HEK293 (cell line): ENCODE measurements around the gene MOGAT3.

Experiments used
- CTCF ChIA-PET: fragments of 350-600 bp; formaldehyde crosslinking; extraction: SDS; loops from one replicate; lab custom pipeline; 2021; ENCODE audit warnings: antibody characterized with exemption; lab: Yijun Ruan, JAX
- POLR2A ChIA-PET: fragments of 300-600 bp; formaldehyde crosslinking; extraction: SDS; loops from one replicate; lab custom pipeline; 2020; ENCODE audit warnings: antibody characterized with exemption, inconsistent platforms; lab: Yijun Ruan, JAX
- H3K27ac ChIP-seq: fragments of 200-500 bp; sonication (Bioruptor generic); 2 replicates; pipeline ENCODE4 v1.5.1; 2014; ENCODE audit warnings: low read depth, low read length, control low read depth, inconsistent platforms; ENCODE audit errors: extremely low read depth
- H3K36me3 ChIP-seq, 2 experiments: fragments of 200-500 bp in 1 of 2; sonication (Bioruptor generic) in 1 of 2; 1 replicate in 1 of 2; 2 replicates in 1 of 2; pipeline ENCODE4 v1.5.1; 2014 to 2017; ENCODE audit warnings: inconsistent platforms in 2 of 2, low read length in 2 of 2; ENCODE audit not compliant: control insufficient read depth in 2 of 2, insufficient read depth in 1 of 2
- H3K4me1 ChIP-seq: fragments of 200-500 bp; sonication (Bioruptor generic); 2 replicates; pipeline ENCODE4 v1.5.1; 2014; ENCODE audit warnings: mild to moderate bottlenecking, low read length, inconsistent platforms; ENCODE audit not compliant: control insufficient read depth, insufficient read depth
- H3K4me3 ChIP-seq: 2 replicates; pipeline ENCODE4 v1.5.1; 2011; ENCODE audit warnings: low read depth, mild to moderate bottlenecking, control low read depth, low read length, moderate library complexity
- H3K9me3 ChIP-seq: fragments of 200-500 bp; sonication (Bioruptor generic); 2 replicates; pipeline ENCODE4 v1.5.1; 2014; ENCODE audit warnings: low read depth, low read length, inconsistent platforms; ENCODE audit not compliant: control insufficient read depth, insufficient read depth
- KLF16 ChIP-seq: fragments of 450-650 bp; formaldehyde crosslinking; IDR thresholded peaks from 2 replicates; pipeline ENCODE4 v1.5.1; 2017; ENCODE audit warnings: missing biosample characterization, missing genetic modification characterization
- MZF1 ChIP-seq: fragments of 450-650 bp; formaldehyde crosslinking; IDR thresholded peaks from 2 replicates; pipeline ENCODE4 v1.5.1; 2017; ENCODE audit warnings: missing biosample characterization, missing genetic modification characterization, borderline replicate concordance
- ZNF138 ChIP-seq: fragments of 450-650 bp; formaldehyde crosslinking; IDR thresholded peaks from 2 replicates; pipeline ENCODE4 v1.5.1; 2016; ENCODE audit warnings: missing biosample characterization, missing genetic modification characterization, borderline replicate concordance
- ZNF558 ChIP-seq: fragments of 450-650 bp; formaldehyde crosslinking; IDR thresholded peaks from 2 replicates; pipeline ENCODE4 v1.5.1; 2016; ENCODE audit warnings: missing biosample characterization, missing genetic modification characterization
- ZNF660 ChIP-seq: fragments of 450-650 bp; IDR thresholded peaks from 2 replicates; pipeline ENCODE4 v1.5.1; 2018; ENCODE audit warnings: missing biosample characterization, mild to moderate bottlenecking, missing genetic modification characterization
- ZNF837 ChIP-seq: fragments of 450-650 bp; formaldehyde crosslinking; IDR thresholded peaks from 2 replicates; pipeline ENCODE4 v1.5.1; 2016; ENCODE audit warnings: missing biosample characterization, missing genetic modification characterization
- TF ChIP-seq, protein P1 (sequence below): fragments of 450-650 bp; formaldehyde crosslinking; IDR thresholded peaks from 2 replicates; pipeline ENCODE4 v1.5.1; 2016; ENCODE audit warnings: missing biosample characterization, missing genetic modification characterization, low read depth
- TF ChIP-seq, protein P2 (sequence below): fragments of 450-650 bp; formaldehyde crosslinking; IDR thresholded peaks from 2 replicates; pipeline ENCODE4 v1.5.1; 2017; ENCODE audit warnings: missing biosample characterization, missing genetic modification characterization

MOGAT3 gene

DNA sequence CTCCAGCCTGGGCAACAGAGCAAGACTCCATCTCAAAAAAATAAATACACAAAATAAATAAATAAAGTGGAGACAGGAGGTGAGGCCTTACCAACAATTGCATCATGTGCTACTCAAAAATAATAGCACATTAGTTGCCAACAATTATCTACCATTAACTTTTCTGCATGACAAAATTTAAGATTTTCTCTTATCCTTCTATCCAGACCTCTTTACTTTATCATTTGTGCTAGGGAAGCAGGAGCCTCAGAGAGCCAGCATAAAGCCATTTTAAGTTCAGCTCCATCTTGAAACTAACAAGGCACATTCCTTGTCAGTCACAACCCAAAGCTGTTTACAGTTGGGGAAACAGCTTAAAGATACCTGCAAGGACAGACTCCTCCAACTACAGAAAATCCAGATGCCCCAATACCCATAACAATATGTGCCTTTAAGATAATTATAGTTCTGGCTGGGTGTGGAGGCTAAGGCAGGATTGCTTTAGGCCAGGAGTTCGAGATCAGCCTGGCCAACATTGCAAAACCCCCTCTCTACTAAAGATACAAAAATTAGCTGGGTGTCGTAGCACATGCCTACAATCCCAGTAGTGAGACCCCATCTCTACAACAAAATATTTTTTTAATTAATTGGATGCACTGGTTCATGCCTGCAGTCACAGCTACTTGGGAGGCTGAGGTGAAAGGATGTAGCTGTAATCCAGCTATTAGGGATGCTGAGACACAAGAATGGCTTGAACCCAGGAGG lies 48.8 kb downstream of the MOGAT3 start:
- H3K4me1 ChIP-seq, result peaks cover 5% of the 10 kb centered on the region; the same call in 1 of the 2 replicates
- no peaks in the 10 kb centered on the region for H3K9me3 ChIP-seq
- POLR2A ChIA-PET, result no interaction called here
- H3K27ac ChIP-seq, result no peak overlapping the region
- no peak overlapping the region for H3K4me3 ChIP-seq
- H3K36me3 ChIP-seq, result peaks cover 0 to 3% of the 10 kb centered on the region in 2 experiments; a peak in 1 of 3 replicates
- TF ChIP-seq ZNF837 (tag by site-specific recombination) (no peak), KLF16 (no peak), ZNF138 (tag by site-specific recombination) (no peak), ZNF558 (tag by site-specific recombination) (no peak), MZF1 (tag by site-specific recombination) (peak; percentile 49; the same call in 1 of the 2 replicates), ZNF660 (tag by site-specific recombination) (no peak)
- TF ChIP-seq, protein P1, sequence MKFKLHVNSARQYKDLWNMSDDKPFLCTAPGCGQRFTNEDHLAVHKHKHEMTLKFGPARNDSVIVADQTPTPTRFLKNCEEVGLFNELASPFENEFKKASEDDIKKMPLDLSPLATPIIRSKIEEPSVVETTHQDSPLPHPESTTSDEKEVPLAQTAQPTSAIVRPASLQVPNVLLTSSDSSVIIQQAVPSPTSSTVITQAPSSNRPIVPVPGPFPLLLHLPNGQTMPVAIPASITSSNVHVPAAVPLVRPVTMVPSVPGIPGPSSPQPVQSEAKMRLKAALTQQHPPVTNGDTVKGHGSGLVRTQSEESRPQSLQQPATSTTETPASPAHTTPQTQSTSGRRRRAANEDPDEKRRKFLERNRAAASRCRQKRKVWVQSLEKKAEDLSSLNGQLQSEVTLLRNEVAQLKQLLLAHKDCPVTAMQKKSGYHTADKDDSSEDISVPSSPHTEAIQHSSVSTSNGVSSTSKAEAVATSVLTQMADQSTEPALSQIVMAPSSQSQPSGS, result no peak
- TF ChIP-seq, protein P2, sequence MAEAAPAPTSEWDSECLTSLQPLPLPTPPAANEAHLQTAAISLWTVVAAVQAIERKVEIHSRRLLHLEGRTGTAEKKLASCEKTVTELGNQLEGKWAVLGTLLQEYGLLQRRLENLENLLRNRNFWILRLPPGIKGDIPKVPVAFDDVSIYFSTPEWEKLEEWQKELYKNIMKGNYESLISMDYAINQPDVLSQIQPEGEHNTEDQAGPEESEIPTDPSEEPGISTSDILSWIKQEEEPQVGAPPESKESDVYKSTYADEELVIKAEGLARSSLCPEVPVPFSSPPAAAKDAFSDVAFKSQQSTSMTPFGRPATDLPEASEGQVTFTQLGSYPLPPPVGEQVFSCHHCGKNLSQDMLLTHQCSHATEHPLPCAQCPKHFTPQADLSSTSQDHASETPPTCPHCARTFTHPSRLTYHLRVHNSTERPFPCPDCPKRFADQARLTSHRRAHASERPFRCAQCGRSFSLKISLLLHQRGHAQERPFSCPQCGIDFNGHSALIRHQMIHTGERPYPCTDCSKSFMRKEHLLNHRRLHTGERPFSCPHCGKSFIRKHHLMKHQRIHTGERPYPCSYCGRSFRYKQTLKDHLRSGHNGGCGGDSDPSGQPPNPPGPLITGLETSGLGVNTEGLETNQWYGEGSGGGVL (tag by site-specific recombination), result no peak
- TF ChIP-seq, all 188 proteins: peak for 1
- CTCF ChIA-PET, result interaction anchor here (0.6 to 8.6 kb wide), 7 partner anchors 8 to 215 kb away, joined by 3 to 84 read pairs (median 5); partner anchors contain the start of gene VGF
